ENCODE measurements around the gene WASL. TPM values are rescaled to one million over a fixed set of nuclear protein-coding genes. Genes with fewer than 3 reads are reported as not detected.

The WASL gene
- total RNA-seq, 1 donor from 2014 or later: 42.7 TPM

- peaks cover 8% of the 10 kb centered on the region for H3K4me1 Mint-ChIP-seq (ENCODE audit: unreplicated experiment)
- H3K36me3 Mint-ChIP-seq (ENCODE audit: unreplicated experiment): peaks cover 22% of the 10 kb centered on the region
- no peaks in the 10 kb centered on the region for H3K27me3 Mint-ChIP-seq (ENCODE audit: unreplicated experiment)
- H3K4me3 Mint-ChIP-seq (ENCODE audit: unreplicated experiment): no peak overlapping the region
- H3K9me3 Mint-ChIP-seq (ENCODE audit: unreplicated experiment): no peaks in the 10 kb centered on the region
- no peak overlapping the region for H3K27ac Mint-ChIP-seq (ENCODE audit: unreplicated experiment)
- TF ChIP-seq, protein P1, sequence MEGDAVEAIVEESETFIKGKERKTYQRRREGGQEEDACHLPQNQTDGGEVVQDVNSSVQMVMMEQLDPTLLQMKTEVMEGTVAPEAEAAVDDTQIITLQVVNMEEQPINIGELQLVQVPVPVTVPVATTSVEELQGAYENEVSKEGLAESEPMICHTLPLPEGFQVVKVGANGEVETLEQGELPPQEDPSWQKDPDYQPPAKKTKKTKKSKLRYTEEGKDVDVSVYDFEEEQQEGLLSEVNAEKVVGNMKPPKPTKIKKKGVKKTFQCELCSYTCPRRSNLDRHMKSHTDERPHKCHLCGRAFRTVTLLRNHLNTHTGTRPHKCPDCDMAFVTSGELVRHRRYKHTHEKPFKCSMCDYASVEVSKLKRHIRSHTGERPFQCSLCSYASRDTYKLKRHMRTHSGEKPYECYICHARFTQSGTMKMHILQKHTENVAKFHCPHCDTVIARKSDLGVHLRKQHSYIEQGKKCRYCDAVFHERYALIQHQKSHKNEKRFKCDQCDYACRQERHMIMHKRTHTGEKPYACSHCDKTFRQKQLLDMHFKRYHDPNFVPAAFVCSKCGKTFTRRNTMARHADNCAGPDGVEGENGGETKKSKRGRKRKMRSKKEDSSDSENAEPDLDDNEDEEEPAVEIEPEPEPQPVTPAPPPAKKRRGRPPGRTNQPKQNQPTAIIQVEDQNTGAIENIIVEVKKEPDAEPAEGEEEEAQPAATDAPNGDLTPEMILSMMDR (IDR thresholded peaks at IDR 0.05): no peak
- no peak for DNase-seq (ENCODE audit: extremely low spot score, unreplicated experiment)
These were observed 67.2 kb downstream of the WASL start for GRCh38 chr7:123681561-123681960.

DNA sequence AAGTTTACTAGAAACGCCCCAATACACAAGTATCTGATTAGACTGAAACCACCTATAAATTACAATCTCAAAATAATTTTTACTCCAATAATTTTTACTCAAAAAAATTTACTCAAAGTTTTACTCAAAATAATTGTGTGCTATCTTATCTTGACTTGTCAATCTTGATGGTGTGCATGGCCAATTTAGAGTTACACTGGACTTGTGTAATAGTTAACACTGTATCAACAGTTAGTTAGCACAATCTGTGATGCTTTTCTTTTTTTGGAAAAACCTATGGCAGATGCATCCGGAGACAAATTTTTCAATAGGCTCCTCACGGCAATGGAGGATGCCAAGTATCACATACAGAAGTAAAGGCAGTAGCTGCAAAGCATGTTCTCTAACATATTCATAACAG, 68.2 kb downstream of the WASL start:
- H3K27me3 Mint-ChIP-seq (ENCODE audit: unreplicated experiment): no peaks in the 10 kb centered on the region
- TF ChIP-seq, protein P1 (IDR thresholded peaks at IDR 0.05): no peak
- peaks cover 8% of the 10 kb centered on the region for H3K4me1 Mint-ChIP-seq (ENCODE audit: unreplicated experiment)
- DNase-seq (ENCODE audit: extremely low spot score, unreplicated experiment): no peak
- H3K4me3 Mint-ChIP-seq (ENCODE audit: unreplicated experiment): no peak overlapping the region
- peaks cover 22% of the 10 kb centered on the region for H3K36me3 Mint-ChIP-seq (ENCODE audit: unreplicated experiment)
- H3K9me3 Mint-ChIP-seq (ENCODE audit: unreplicated experiment): no peaks in the 10 kb centered on the region
- no peak overlapping the region for H3K27ac Mint-ChIP-seq (ENCODE audit: unreplicated experiment)

DNA sequence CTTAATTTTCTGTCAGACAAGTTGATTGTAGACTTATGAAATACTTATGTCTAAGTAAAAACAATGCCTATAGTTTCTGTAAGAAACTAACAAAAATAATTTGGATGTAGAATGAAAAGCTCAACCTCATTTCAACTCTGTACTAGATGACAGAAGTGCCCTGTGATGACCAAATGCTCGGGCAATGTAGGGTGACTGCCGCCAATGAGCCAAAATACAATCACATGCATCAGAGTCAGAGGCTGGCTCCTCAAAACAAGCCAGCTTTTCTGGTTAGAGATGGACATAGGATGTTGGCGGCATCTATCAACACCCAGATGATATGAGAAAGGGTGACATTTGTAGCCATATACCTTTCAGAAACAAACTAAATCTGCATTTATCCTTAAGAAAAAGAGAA, 69.2 kb downstream of the WASL start:
- TF ChIP-seq, protein P1 (IDR thresholded peaks at IDR 0.05): no peak

DNA sequence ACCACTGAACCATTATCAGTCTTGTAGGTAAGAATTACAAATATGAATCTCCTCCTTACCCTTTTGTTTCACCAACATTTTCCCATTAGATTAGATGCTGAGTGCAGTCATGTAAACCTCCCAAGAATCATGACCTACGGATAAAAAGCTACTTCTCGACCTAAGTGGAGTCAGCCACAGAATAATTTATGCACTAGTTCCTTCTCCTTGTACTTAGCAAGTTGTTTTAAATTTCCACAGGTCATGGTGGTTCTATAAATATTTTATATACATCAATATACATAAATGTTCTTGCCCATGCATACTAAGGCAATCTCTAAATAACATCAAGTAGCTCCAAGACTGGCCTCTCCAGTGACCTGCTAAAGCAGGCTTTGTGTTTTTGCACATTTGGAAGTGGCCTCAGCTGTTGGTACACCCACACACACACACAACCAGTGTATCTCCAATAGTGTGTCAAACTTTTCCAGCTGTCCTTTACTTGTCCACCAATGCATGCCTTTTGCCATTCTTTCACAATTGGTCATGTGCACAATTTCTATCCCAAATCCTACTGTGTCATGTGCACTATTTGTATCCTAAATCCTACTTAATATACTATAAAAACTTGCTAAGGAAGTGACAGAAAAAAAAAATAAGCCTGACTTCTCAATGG, 71.6 kb downstream of the WASL start:
- Mint-ChIP-seq H3K27ac (ENCODE audit: unreplicated experiment) (no peak overlapping the region), H3K4me3 (ENCODE audit: unreplicated experiment) (no peak overlapping the region), H3K27me3 (ENCODE audit: unreplicated experiment) (no peaks in the 10 kb centered on the region), H3K36me3 (ENCODE audit: unreplicated experiment) (peaks cover 11% of the 10 kb centered on the region), H3K9me3 (ENCODE audit: unreplicated experiment) (no peaks in the 10 kb centered on the region), H3K4me1 (ENCODE audit: unreplicated experiment) (peaks cover 3% of the 10 kb centered on the region)
- DNase-seq (ENCODE audit: extremely low spot score, unreplicated experiment): no peak
- TF ChIP-seq, protein P1 (IDR thresholded peaks at IDR 0.05): no peak

More for the DNA sequence above, 69.2 kb downstream of the WASL start:
- Mint-ChIP-seq H3K27ac (ENCODE audit: unreplicated experiment) (no peak overlapping the region), H3K4me1 (ENCODE audit: unreplicated experiment) (peaks cover 8% of the 10 kb centered on the region), H3K27me3 (ENCODE audit: unreplicated experiment) (no peaks in the 10 kb centered on the region), H3K9me3 (ENCODE audit: unreplicated experiment) (no peaks in the 10 kb centered on the region), H3K4me3 (ENCODE audit: unreplicated experiment) (no peak overlapping the region), H3K36me3 (ENCODE audit: unreplicated experiment) (peaks cover 19% of the 10 kb centered on the region)
- no peak for DNase-seq (ENCODE audit: extremely low spot score, unreplicated experiment)

- Mint-ChIP-seq H3K9me3 (ENCODE audit: unreplicated experiment) (no peaks in the 10 kb centered on the region), H3K36me3 (ENCODE audit: unreplicated experiment) (peaks cover 6% of the 10 kb centered on the region), H3K27ac (ENCODE audit: unreplicated experiment) (no peak overlapping the region), H3K4me3 (ENCODE audit: unreplicated experiment) (no peak overlapping the region), H3K4me1 (ENCODE audit: unreplicated experiment) (no peaks in the 10 kb centered on the region), H3K27me3 (ENCODE audit: unreplicated experiment) (no peaks in the 10 kb centered on the region)
- no peak for DNase-seq (ENCODE audit: extremely low spot score, unreplicated experiment)
- TF ChIP-seq, protein P1 (IDR thresholded peaks at IDR 0.05): no peak
These were observed 73.7 kb downstream of the WASL start for GRCh38 chr7:123675181-123675473.
